Left lobe of liver (tissue), 2 donors: ENCODE results near the gene NBL1. TPM values are rescaled to one million over a fixed set of nuclear protein-coding genes. Genes with fewer than 3 reads are reported as not detected.

Source experiments
- ATAC-seq: fragments of 200-7000 bp; cut with Tn5 transposase; one replicate; pipeline ENCODE4 v1.9.1; 2020; ENCODE audit warnings: mild to moderate bottlenecking, moderate library complexity
- DNase-seq: peaks from one replicate; pipeline ENCODE4 v3.0.0-alpha.2; 2020; ENCODE audit warnings: low spot score
- total RNA-seq: library from RNA; stranded (reverse); gene quantifications from one replicate; pipeline ENCODE4 v1.2.1, GENCODE V29; 2021
- donor health status: DM: no; HTN: no; CAD: no; lungs with moderate emphysema.
- donor health status: DM: no; HTN: yes; CAD: no.

The NBL1 gene
- total RNA-seq, 1 donor from 2014 or later: 2.5 TPM

DNA sequence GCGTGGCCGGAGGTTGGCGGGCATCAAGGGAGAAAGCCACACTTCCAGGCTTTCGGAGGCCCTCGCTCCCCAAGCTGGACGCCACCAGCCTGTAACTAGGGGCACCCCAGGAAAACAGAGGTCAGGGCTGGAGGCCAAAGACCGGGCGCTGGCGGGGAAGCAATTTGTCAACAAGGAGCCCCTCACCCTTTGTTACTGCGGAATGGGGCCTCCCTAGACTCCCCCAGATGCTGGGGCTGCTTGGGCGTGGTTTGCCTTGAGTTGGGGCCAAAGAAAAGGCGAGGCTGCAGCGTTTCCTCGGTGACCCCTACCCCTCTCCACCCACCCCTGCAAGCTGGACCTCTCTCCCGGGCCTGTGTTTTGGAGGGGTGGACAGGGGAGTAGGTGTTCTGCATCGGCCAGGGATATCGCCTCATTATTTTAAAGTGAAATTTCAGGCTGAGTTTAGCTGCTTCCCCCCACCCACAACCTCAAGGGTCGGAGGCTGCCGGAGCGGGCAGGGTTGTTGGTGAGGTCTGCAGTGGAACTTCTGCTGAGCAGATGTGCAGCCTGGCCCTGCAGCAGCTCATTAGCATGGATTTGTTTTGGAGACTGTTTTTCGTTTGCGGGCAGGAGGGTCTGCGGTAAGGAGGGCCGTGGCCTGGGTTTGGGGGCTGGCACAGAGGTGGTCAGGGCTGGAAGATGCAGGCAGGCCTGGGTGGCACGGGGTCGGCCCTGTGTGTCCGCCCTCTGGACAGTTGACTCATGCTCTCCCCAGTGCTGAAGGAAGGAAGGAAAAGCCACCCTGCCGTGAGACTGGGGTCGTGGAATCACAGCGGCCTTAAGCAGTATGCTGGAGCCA lies 1.5 kb downstream of the NBL1 start:
- ATAC-seq (no peak), DNase-seq (no peak)

DNA sequence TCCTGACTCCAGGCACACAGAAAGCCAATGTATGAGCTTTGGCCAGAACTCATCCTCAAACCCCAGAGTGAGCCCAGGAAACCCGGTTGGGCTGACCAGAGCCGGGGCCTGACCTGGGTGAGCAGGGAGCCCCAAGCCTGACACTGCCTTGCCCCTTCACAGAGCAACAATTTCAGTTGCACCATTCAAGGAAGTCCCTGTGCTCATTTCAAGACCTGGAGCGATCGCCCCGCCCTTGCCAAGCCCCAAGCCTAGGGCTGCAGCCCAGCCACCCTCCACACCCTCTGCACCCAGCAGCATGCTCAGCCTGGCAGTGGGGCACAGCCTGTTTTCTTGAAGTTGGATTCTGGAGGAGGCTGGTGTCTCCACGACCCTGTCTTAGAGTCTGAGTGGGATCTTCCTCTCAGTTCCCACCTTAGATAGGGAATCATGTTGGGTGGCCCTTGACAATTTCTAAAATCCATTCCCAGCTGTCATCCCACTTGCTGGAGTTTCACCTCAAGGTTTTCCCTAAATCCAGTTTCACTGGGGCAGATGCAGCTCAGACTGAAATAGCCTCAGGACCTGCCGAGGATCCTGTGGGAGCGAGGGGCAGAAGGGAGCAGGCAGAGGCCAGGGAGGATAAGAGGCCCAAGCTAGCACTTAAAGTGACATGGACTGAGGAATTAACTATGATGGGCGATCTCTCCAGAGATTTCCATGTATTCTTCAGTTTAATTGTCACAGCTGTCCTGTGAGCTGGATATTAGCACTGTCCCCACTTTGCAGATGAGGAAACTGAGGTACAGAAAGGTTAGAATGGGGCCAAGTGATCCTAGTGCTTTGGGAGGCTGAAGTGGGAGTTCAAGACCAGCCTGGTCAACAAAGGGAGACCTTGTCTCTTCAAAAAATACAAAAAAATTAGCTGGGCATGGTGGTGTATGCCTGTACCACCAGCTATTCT lies 2.5 kb downstream of the NBL1 start:
- DNase-seq: no peak
- no peak for ATAC-seq

DNA sequence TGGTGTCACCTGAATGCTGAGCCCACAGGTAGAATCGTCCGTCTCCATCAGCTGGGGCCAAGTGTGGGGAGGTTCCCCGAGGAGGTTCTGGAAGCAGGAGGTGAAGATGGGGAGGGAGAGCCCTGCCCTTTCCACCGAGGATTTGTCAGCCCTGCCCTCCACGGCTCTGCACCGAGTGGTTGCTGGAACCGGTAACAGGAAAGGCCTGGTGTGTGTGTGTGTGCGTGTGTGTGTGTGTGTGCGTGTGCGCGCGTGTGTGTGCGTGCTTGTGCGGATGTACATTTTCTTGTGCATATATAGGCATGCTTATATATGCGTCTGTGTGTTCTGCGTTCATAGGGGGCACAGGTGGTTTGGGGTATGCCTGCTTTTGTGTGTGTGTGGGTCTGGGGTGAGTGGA lies 3.5 kb downstream of the NBL1 start:
- no peak for DNase-seq
- ATAC-seq: no peak

DNA sequence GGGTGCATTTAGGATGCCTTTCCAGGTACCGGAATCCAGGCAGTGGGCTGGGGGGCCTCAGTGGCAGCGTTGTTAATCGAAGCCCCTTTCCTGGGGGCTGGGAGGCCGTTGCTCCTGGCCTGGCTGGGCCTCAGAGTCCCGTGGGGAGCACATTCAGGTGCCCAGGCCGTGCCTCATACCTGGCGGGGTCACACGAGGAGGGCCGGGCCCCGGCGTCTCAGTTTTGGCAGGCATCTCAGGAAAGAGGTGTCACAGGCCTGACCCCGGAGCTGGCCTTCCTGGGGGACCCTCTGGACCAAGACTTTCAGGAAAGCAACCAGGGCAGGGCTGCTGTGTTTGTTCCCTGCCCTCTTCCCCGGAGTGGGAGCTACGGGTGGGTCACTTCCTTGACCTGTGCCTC lies 4.1 kb downstream of the NBL1 start:
- DNase-seq (no peak), ATAC-seq (no peak)

DNA sequence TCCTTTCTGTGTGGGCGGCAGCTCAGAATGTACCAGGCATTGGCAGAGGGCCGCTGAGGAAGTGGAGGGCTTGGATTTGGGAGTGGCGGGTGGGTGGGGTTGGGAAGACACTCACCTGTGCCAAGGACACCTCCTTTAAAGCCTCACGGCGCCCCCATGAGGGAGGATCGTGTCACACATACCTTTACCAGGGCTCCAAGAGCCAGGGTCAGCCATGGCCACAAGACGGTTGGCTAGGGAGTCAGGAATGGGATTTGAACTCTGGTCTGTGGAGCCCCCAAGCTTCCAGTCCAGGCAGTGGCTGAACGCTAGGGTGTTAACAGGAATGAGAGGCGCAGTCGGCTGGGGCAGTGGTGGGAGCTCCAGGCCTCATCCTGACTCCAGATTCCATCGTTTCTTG lies 4.6 kb downstream of the NBL1 start:
- DNase-seq: no peak
- ATAC-seq: no peak

DNA sequence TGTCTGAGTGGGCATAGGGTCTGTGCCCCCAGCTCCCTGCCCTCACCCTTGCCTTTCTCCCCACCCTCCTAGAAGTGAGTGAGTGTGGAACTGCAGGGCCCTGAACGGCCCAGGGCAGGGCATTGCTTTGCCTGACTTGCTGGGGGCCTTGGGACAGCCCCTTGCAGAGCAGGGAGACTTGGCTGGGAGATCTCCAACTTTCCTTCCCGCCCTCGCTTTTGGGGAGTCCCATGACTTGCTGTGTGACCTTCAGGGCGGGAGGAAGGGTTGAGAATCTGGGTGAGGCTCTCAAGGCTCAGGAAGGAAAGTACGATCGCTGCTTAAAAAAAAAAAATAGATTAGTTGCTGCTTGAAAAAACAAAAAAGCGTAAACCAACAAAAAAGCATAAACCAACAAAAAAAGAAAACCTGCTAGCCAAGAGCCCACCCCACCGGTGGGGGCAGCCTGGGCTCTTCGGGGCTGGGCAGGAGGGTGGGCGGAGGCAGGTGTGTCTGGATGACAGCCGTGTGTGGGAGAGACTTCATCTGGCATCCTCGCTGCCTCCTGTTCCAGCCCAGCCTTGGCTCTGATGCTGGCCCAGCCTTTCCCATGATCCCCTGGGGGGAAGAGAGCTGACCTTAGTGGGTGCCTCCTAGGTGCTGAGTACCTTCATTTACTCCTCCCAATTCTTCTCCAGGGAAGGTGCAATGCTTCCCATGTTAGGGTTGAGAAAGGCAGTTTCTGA lies 6.5 kb downstream of the NBL1 start:
- ATAC-seq: peak; percentile 12
- DNase-seq: no peak

DNA sequence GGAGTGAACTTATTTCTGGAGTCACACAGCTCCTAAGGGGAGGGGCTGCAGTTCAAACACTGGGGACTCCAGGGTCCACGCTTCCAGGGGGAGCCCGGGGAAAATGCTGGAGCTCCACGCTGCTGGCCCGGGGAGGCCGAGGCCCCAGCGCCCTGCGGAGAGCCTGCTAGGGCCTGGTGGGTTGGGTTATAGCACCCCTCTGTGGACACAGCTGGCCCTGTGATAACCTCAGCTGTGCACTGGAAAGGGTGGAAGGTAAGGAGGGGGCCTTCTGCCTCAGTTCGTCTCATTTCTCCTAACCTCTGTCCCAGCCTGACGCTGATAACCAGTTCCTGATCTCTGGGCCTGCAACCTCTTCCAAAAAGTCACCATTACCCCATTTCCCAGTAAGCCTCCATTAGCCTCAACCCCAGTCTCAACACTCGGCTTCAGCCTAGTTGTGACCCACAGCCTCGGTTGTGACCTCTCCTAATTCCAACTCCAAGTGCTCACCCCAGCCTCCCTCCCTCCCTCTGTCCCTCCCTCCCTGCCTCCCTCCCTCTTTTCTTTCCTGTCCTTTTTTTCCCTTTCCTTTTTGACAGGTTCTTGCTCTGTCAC lies 7.1 kb downstream of the NBL1 start:
- ATAC-seq (peak; percentile 90), DNase-seq (peak; percentile 56)

DNA sequence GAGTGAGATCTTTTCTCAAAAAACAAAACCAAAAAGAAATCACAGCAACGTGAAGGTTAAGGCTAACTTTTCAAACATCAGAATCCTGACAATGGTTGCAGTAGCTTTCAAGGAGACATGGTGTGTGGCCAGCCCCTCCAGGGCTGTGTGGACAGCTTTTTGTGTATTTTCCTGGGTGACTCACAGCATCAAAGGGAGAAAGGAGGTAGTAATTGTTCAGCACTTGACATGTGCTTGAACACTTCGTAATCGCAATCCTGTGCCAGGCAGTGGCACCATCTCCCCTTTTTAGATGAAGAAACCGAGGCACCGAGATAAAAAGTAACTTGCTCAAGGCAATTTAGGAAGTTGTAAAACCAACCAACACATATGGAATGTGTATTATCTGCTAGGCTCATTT lies 10.3 kb downstream of the NBL1 start:
- ATAC-seq (no peak), DNase-seq (no peak)

DNA sequence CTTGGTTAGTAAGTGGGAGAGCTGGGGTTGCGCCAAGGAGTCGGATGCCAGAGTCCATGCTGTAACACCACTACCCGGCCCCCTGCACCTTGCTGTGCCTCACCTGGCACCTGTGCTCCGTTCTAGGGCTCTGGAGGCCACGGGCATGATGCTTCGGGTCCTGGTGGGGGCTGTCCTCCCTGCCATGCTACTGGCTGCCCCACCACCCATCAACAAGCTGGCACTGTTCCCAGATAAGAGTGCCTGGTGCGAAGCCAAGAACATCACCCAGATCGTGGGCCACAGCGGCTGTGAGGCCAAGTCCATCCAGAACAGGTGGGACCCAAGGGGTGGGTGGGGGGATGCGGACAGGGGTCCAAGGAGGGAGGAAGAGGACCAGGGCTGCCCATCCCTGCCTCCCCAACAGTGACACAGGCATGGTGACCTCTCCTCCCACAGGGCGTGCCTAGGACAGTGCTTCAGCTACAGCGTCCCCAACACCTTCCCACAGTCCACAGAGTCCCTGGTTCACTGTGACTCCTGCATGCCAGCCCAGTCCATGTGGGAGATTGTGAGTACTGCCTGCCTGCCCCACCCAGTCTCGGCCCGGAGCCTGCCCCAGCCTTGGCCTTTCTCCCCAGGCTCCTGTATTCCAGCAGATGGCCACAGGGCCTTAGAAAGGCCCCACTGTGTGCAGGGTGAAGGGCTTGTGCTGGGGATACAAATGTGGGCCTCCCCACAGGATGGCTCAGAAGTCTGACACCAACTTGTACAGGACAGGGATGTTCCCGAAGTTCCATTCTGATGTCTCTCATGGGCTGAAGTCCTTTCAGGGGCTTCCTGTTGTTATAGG lies 11.0 kb downstream of the NBL1 start:
- DNase-seq (no peak), ATAC-seq (no peak)

DNA sequence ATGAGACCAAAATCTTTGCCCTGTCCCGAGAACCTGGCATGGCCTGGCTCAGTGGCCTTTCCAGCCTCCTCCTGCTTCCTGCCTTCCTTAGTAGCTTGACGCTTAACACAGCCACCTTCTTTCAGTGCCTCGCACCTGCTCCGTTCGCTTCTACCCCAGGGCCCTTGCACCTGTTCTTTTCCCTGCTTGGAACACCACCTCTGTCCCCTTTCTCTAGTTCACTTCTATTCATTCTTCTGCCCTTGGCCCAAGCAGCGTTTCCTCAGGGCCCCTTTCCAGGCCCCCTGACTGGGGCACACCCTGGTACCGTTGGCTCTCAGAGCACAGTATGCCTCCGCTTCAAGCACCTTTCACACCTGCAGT lies 11.6 kb downstream of the NBL1 start:
- ATAC-seq (no peak), DNase-seq (no peak)

DNA sequence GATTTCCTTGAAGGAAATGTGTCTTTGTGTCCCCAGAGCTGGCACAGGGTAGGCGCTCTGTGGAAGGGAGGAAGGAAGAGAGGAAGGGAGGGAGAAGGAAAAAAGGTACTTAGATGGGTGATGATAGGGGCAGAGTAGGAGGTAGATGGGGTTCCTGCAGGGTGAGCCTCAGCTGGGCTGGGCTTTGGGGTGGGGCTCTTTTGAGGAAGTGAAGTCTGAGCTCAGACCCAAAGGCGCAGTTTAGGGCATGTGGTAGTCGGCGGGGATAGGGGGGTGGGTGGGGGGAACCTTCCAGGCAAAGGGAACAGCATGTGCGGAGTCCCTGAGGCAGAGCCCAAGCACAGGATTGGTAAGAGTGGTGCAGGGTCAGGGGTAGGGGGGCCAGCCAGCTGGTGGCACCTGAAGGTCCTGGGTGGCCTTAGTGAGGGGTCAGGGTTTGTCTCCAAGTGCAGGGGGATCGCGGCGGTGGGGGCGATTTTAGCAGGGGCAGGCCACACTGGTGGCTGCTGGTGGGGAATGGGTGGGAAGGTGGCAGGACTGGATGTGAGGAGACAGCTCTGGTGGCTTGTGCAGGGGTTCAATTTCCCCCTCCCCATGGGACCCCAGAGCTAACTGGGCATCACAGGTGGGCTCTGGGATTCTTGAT lies 12.1 kb downstream of the NBL1 start:
- DNase-seq: no peak
- no peak for ATAC-seq

DNA sequence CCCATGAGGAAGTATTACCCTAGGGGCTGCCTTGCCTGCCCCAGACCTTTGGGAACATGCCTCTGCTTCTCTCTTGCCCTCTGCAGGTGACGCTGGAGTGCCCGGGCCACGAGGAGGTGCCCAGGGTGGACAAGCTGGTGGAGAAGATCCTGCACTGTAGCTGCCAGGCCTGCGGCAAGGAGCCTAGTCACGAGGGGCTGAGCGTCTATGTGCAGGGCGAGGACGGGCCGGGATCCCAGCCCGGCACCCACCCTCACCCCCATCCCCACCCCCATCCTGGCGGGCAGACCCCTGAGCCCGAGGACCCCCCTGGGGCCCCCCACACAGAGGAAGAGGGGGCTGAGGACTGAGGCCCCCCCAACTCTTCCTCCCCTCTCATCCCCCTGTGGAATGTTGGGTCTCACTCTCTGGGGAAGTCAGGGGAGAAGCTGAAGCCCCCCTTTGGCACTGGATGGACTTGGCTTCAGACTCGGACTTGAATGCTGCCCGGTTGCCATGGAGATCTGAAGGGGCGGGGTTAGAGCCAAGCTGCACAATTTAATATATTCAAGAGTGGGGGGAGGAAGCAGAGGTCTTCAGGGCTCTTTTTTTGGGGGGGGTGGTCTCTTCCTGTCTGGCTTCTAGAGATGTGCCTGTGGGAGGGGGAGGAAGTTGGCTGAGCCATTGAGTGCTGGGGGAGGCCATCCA lies 12.8 kb downstream of the NBL1 start:
- no peak for ATAC-seq
- no peak for DNase-seq

DNA sequence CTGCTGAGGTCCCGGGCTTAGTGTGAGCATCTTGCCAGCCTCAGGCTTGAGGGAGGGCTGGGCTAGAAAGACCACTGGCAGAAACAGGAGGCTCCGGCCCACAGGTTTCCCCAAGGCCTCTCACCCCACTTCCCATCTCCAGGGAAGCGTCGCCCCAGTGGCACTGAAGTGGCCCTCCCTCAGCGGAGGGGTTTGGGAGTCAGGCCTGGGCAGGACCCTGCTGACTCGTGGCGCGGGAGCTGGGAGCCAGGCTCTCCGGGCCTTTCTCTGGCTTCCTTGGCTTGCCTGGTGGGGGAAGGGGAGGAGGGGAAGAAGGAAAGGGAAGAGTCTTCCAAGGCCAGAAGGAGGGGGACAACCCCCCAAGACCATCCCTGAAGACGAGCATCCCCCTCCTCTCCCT lies 13.4 kb downstream of the NBL1 start:
- ATAC-seq (no peak), DNase-seq (no peak)

DNA sequence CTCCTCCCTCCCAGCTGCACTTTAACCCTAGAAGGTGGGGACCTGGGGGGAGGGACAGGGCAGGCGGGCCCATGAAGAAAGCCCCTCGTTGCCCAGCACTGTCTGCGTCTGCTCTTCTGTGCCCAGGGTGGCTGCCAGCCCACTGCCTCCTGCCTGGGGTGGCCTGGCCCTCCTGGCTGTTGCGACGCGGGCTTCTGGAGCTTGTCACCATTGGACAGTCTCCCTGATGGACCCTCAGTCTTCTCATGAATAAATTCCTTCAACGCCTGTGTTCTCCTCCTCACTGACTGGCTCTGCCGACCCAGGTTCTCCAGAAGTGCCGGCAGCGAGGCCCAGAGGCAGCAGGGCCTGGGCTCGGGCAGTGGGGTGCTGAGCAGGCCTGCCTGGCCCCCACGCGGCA lies 14.1 kb downstream of the NBL1 start:
- ATAC-seq (no peak), DNase-seq (no peak)

DNA sequence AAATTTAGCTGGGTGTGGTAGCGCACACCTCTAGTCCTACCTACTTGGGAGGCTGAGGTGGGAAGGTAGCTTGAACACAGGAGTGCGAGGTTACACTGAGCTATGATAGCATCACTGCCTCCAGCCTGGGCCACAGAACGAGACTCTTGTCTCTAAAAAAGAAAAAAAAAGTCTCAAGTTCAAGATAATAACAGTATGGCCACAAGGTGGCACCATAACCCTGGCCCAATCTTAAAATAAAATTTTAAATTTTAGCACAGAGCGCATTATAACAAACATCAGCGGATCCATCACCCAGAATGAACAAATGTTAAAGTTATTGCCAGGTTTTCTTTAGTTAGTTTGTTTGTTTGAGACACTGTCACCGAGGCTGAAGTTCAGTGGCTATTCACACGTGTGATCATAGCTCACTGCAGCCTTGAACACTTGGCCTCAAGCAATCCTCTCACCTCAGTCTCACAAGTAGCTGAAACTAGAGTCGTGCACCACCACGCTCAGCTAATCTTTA lies 17.7 kb downstream of the NBL1 start:
- ATAC-seq (peak; percentile 56), DNase-seq (no peak)

DNA sequence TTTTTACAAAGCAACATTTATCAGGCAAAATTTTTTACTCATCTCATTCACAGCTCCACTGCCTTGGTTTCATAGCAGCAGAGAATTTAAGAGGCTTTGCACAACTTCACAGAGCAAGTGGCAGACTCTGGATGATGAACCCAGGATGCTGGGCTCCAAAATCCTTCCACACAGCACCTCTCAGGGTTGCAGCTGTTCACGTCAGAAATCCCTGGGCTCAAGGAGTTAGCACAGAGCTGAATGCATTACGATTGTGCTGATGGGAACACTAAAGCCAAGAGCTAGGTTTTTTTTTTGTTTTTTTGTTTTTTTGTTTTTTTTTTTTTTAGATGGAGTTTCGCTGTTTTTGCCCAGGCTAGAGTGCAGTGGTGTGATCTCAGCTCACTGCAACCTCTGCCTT lies 18.2 kb downstream of the NBL1 start:
- DNase-seq (no peak), ATAC-seq (no peak)

DNA sequence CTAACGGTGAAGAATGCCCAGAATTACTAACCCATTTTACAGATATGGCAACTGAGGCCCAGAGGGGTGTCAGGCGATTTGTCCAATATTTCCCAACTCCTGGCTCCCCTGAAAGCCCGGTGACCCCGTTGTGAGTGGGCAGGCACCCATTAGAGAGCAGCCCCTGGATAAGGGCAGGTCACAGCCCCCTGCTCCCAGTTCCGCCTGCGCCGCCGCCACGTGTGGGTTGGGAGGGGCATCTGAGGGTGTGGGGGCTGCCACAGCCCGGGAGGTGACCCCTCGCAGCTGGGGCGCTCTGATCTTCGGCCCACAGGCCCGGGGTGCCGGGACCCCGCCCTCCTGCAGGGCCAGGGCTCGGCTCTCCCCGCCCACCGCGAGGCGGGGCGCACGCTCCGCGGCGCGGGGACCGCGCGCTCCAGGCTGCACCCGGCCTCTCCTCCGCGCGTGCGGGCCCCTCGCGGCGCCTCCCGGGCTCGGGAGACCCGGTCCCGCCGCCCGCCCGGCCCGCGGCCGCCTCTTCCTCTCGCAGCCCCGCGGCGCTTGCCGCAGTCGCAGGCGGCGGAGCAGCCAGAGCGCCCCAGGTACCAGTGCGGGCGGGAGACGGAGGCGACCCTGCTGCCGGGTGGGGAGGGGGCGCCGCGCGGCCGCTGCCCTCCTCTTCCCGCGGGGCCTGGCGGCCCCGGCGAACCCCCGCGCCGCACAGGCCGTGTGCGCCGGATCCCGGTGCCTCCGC lies 20.5 kb downstream of the NBL1 start, which contains the start of gene HTR6:
Gene HTR6, plus strand, starts transcription at position 423 of the 733 bp plus-strand sequence. CDS start 879 bp downstream, outside the sequence.
- DNase-seq: no peak

DNA sequence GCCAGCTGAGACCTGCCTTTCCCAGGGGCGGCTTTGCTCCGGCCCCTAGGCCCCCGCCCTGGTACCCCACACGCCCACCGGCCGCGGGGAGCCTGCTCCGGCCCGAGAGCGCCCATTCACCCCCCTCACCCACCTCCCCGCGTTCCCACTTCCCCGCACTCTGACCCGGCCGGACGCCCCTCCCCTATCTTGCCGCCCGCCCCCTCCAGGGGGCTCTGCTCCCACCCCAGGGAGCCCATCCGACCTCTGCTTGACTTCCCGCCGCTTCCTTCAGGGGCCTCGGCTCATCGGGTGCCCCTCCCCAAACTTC lies 21.0 kb downstream of the NBL1 start:
- no peak for DNase-seq
- no peak for ATAC-seq

More for the DNA sequence above, 20.5 kb downstream of the NBL1 start, which contains the start of gene HTR6:
- ATAC-seq: no peak
